Karpas-422 (cell line): ENCODE data around the gene TNK2. TPM values are rescaled to one million over a fixed set of nuclear protein-coding genes. Genes with fewer than 3 reads are reported as not detected.
"Not testable (repeated sequence)": the region's sequence is repeated elsewhere in the genome, so short reads cannot be mapped to it uniquely, and the experiment has no call there.

Experiments used
- DNase-seq: peaks from one replicate; pipeline ENCODE4 v3.0.0-alpha.2; 2015
- H2AFZ ChIP-seq: fragments of 200-600 bp; sonication (generic); 2 replicates; pipeline ENCODE4 v1.6.1; 2014; ENCODE audit warnings: antibody characterized with exemption, low read length, mixed read lengths
- H3K27ac ChIP-seq: fragments of 200-600 bp; sonication (generic); 2 replicates; pipeline ENCODE4 v1.5.1; 2014; ENCODE audit warnings: mild to moderate bottlenecking, low read length, moderate library complexity
- H3K27me3 ChIP-seq: fragments of 200-600 bp; sonication (generic); 2 replicates; pipeline ENCODE4 v1.6.1; 2014; ENCODE audit warnings: low read length, mixed read lengths
- H3K36me3 ChIP-seq: fragments of 200-600 bp; sonication (generic); 2 replicates; pipeline ENCODE4 v1.6.1; 2014; ENCODE audit warnings: low read length, mixed read lengths; ENCODE audit not compliant: insufficient read depth
- H3K4me1 ChIP-seq: fragments of 200-600 bp; sonication (generic); 2 replicates; pipeline ENCODE4 v1.6.1; 2014; ENCODE audit warnings: mild to moderate bottlenecking, low read length, mixed read lengths
- H3K4me2 ChIP-seq: fragments of 200-600 bp; sonication (generic); 2 replicates; pipeline ENCODE4 v1.6.1; 2014; ENCODE audit warnings: low read length, low read depth, mild to moderate bottlenecking; ENCODE audit not compliant: poor library complexity, severe bottlenecking
- H3K4me3 ChIP-seq: fragments of 200-600 bp; sonication (generic); 2 replicates; pipeline ENCODE4 v1.5.1; 2014; ENCODE audit warnings: mild to moderate bottlenecking, antibody characterized with exemption, low read length, mixed read lengths
- H3K79me2 ChIP-seq: fragments of 200-600 bp; sonication (generic); 2 replicates; pipeline ENCODE4 v1.6.1; 2014; ENCODE audit warnings: mild to moderate bottlenecking, low read length, mixed read lengths
- H3K9ac ChIP-seq: fragments of 200-600 bp; sonication (generic); 2 replicates; pipeline ENCODE4 v1.6.0; 2014; ENCODE audit warnings: low read length
- H3K9me2 ChIP-seq: fragments of 200-600 bp; sonication (generic), shearing (Covaris generic); replicated peaks from 2 replicates; pipeline ENCODE4 v1.6.0; 2014; ENCODE audit warnings: mild to moderate bottlenecking, low read length, moderate library complexity; ENCODE audit not compliant: insufficient read depth
- H3K9me3 ChIP-seq: fragments of 300-700, 200-600 bp; sonication (generic); 2 replicates; pipeline ENCODE4 v1.6.1; 2014; ENCODE audit warnings: low read length, mixed read lengths
- H4K20me1 ChIP-seq: fragments of 200-600 bp; sonication (generic); 2 replicates; pipeline ENCODE4 v1.6.1; 2014; ENCODE audit warnings: mild to moderate bottlenecking, antibody characterized with exemption, low read length, low read depth; ENCODE audit not compliant: insufficient read depth
- total RNA-seq: library from RNA; depleted of rRNA; stranded (reverse); fragments of >200 nt; shearing (Covaris generic); gene quantifications from 2 replicates; pipeline ENCODE4 v1.2.3, GENCODE V29; 2014; ENCODE audit warnings: low replicate concordance

The TNK2 gene
- total RNA-seq, 1 experiment from 2014 or later: 25.5 TPM

DNA sequence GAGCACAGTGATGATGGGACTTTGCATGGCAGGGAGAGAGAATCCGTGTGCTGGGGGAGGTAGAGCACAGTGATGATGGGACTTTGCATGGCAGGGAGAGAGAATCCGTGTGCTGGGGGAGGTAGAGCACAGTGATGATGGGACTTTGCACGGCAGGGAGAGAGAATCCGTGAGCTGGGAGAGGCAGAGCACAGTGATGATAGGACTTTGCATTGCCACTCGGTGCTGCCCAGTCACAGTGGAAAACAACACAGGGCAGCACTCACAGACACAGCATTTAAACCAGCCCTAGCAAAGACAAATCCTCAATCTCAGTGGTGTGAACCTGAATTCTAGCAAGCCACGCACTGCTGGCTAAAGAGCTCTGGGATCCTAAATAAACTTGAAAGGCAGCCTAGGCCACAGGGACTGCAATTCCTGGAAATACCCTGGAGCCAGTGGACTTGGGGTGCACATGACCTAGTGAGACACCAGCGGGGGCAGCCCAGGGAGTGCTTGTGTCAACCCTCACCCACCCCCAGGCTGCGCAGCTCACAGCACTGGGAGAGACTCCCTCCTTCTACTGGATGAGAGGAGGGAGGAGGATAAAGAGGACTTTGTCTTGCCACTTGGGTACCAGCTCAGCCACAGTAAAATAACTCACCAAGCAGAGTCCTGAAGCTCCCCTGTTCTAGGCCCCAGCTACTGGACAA is 23.4 kb upstream of the TNK2 start:
- H3K79me2 ChIP-seq: no peaks in the 10 kb centered on the region
- H2AFZ ChIP-seq: no peak overlapping the region
- no peak for DNase-seq
- H3K9ac ChIP-seq: no peak overlapping the region
- no peaks in the 10 kb centered on the region for H3K36me3 ChIP-seq
- no peaks in the 10 kb centered on the region for H3K9me2 ChIP-seq
- no peaks in the 10 kb centered on the region for H3K27me3 ChIP-seq
- H3K4me2 ChIP-seq: no peak overlapping the region
- H3K27ac ChIP-seq: no peak overlapping the region
- H3K9me3 ChIP-seq: no peaks in the 10 kb centered on the region
- H3K4me1 ChIP-seq: no peaks in the 10 kb centered on the region
- H3K4me3 ChIP-seq: no peak overlapping the region
- no peaks in the 10 kb centered on the region for H4K20me1 ChIP-seq

- DNase-seq: no peak
- Histone ChIP-seq H3K36me3 (no peaks in the 10 kb centered on the region), H4K20me1 (no peaks in the 10 kb centered on the region), H3K4me3 (no peak overlapping the region), H3K4me1 (no peaks in the 10 kb centered on the region), H3K27ac (no peak overlapping the region), H3K9me2 (no peaks in the 10 kb centered on the region), H3K79me2 (no peaks in the 10 kb centered on the region), H3K9ac (no peak overlapping the region), H2AFZ (no peak overlapping the region), H3K27me3 (no peaks in the 10 kb centered on the region), H3K4me2 (no peak overlapping the region), H3K9me3 (no peaks in the 10 kb centered on the region)
Measured at GRCh38 chr3:195929452-195929851, 21.1 kb upstream of the TNK2 start.

DNA sequence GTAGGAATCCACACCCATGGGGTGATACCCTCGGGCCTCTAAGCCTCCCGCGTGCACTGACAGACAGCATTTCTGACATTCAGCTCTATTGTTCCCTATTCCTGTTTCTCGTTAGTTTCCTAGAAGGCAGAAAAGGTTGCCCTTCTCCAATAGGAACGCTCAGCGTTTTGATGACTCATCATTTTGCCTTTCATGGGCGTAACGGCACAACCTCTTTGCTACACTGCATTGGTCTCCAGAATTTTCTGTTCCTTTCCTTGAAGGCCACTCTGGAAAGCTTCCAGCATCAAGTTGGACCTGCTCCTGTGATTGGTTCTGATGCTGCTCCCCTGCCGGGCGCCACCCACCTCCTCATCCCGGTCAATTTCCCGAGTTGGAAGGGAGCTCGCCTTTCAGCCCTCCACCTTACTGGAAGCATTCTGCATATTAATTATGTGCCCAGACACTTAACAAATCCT is 13.0 kb upstream of the TNK2 start:
- Histone ChIP-seq H3K9me2 (no peaks in the 10 kb centered on the region), H3K4me1 (no peaks in the 10 kb centered on the region), H3K27me3 (no peaks in the 10 kb centered on the region), H2AFZ (no peak overlapping the region), H3K36me3 (no peaks in the 10 kb centered on the region), H4K20me1 (no peaks in the 10 kb centered on the region), H3K4me2 (no peak overlapping the region), H3K4me3 (no peak overlapping the region), H3K79me2 (no peaks in the 10 kb centered on the region), H3K9me3 (no peaks in the 10 kb centered on the region), H3K9ac (no peak overlapping the region), H3K27ac (no peak overlapping the region)
- no peak for DNase-seq

- Histone ChIP-seq H3K36me3 (no peaks in the 10 kb centered on the region), H3K4me3 (no peak overlapping the region), H3K9me3 (no peaks in the 10 kb centered on the region), H3K4me2 (no peak overlapping the region), H2AFZ (no peak overlapping the region), H3K27ac (no peak overlapping the region), H3K9me2 (no peaks in the 10 kb centered on the region), H4K20me1 (no peaks in the 10 kb centered on the region), H3K4me1 (peaks cover 7% of the 10 kb centered on the region), H3K27me3 (no peaks in the 10 kb centered on the region), H3K9ac (no peak overlapping the region), H3K79me2 (no peaks in the 10 kb centered on the region)
- DNase-seq: no peak
Measured at GRCh38 chr3:195918176-195918575, 9.8 kb upstream of the TNK2 start.

DNA sequence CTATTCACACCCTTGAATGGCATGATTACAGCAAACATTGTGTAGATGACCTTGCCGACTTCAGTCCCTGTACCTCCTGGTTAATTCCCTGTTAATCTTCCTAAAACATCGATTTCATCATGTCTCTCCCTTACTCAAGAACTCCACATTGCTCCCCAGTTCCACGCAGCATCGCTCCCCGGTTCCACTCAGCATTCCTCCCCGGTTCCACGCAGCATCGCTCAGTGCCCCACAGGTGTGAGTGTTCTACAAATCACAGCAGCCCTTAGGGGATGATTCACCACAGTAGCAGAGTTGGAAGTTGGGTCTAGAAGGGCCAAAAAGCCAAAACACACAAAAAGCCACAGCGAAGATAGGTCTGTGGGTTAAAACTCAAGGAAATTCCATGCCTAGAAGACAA is 8.6 kb upstream of the TNK2 start:
- no peak overlapping the region for H3K27ac ChIP-seq
- no peak overlapping the region for H2AFZ ChIP-seq
- no peak overlapping the region for H3K9ac ChIP-seq
- DNase-seq: no peak
- no peaks in the 10 kb centered on the region for H3K27me3 ChIP-seq
- H3K4me3 ChIP-seq: no peak overlapping the region
- no peak overlapping the region for H3K4me2 ChIP-seq
- H3K9me2 ChIP-seq: no peaks in the 10 kb centered on the region
- no peaks in the 10 kb centered on the region for H4K20me1 ChIP-seq
- peaks cover 7% of the 10 kb centered on the region for H3K4me1 ChIP-seq
- H3K36me3 ChIP-seq: no peaks in the 10 kb centered on the region
- no peaks in the 10 kb centered on the region for H3K79me2 ChIP-seq
- H3K9me3 ChIP-seq: no peaks in the 10 kb centered on the region

- peaks cover 7% of the 10 kb centered on the region for H3K4me1 ChIP-seq
- H4K20me1 ChIP-seq: no peaks in the 10 kb centered on the region
- no peaks in the 10 kb centered on the region for H3K27me3 ChIP-seq
- H3K9ac ChIP-seq: no peak overlapping the region
- no peaks in the 10 kb centered on the region for H3K9me2 ChIP-seq
- no peak overlapping the region for H3K4me3 ChIP-seq
- H3K79me2 ChIP-seq: no peaks in the 10 kb centered on the region
- no peak overlapping the region for H2AFZ ChIP-seq
- H3K9me3 ChIP-seq: no peaks in the 10 kb centered on the region
- DNase-seq: no peak
- H3K4me2 ChIP-seq: no peak overlapping the region
- H3K36me3 ChIP-seq: no peaks in the 10 kb centered on the region
- no peak overlapping the region for H3K27ac ChIP-seq
Measured at GRCh38 chr3:195916291-195916690, 7.9 kb upstream of the TNK2 start.

- Histone ChIP-seq H4K20me1 (no peaks in the 10 kb centered on the region), H3K9ac (peak overlapping the region; percentile 30), H3K27ac (no peak overlapping the region), H2AFZ (peak overlapping the region; percentile 24; the same call in 1 of the 2 replicates), H3K9me2 (no peaks in the 10 kb centered on the region), H3K4me1 (peaks cover 12% of the 10 kb centered on the region), H3K4me3 (no peak overlapping the region; the same call in 1 of the 2 replicates), H3K79me2 (no peaks in the 10 kb centered on the region), H3K4me2 (peak overlapping the region; percentile 12), H3K27me3 (no peaks in the 10 kb centered on the region), H3K36me3 (no peaks in the 10 kb centered on the region), H3K9me3 (no peaks in the 10 kb centered on the region)
- peak; percentile 98 for DNase-seq
Measured at GRCh38 chr3:195914648-195915473, 6.5 kb upstream of the TNK2 start.

DNA sequence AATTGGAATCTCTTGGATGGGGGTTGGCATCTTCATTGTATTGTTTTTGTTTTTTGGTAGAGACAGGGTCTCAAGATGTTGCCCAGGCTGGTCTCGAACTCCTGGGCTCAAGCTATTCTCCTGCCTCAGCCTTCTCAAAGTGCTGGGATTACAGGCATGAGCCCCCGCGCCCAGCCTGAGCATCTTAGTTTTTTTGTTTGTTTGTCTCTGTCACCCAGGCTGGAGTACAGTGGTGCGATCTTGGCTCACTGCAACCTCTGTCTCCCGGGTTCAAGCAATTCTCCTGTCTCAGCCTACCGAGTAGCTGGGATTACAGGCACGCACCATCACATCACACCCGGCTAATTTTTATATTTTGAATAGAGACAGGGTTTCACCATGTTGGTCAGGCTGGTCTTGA is 5.8 kb upstream of the TNK2 start:
- not testable (repeated sequence) for H3K9ac ChIP-seq, H3K9me2 ChIP-seq, H3K9me3 ChIP-seq, H4K20me1 ChIP-seq, H3K27me3 ChIP-seq, H3K36me3 ChIP-seq, DNase-seq, H3K27ac ChIP-seq, H3K79me2 ChIP-seq, H3K4me3 ChIP-seq, H3K4me2 ChIP-seq, H2AFZ ChIP-seq
- peaks cover 14% of the 10 kb centered on the region for H3K4me1 ChIP-seq
